Adrenal gland (tissue), 5 donors: ENCODE measurements around the gene DIP2A.

ENCODE experiments used
- CTCF ChIP-seq, 6 experiments: fragments of 450-650 bp in 4 of 6; fragments of 200-600 bp in 2 of 6; sonication (generic) in 1 of 6; IDR thresholded peaks; 1 replicate in 5 of 6; 2 replicates in 1 of 6; pipeline versions ENCODE4 v1.5.1 to v1.8.0; 2016 to 2021; ENCODE audit warnings: antibody characterized with exemption in 6 of 6, mild to moderate bottlenecking in 2 of 6, moderate library complexity in 1 of 6
- POLR2A ChIP-seq, 2 donors: fragments of 450-650 bp; IDR thresholded peaks; one replicate each; pipeline ENCODE4 v1.6.1; 2017; ENCODE audit warnings: antibody characterized with exemption in 2 of 2, mild to moderate bottlenecking in 2 of 2, moderate library complexity in 1 of 2
- donor health status: DM: no; HTN: no; CAD: no.

- TF ChIP-seq CTCF (IDR thresholded peaks at IDR 0.05), result no peak
- no peak for TF ChIP-seq POLR2A (IDR thresholded peaks at IDR 0.05)
Observed at GRCh38 chr21:46556802-46557201, 98.1 kb downstream of the DIP2A start.
